GM18507 (cell line): ENCODE data around the gene PLBD1.

Source experiments
- DNase-seq: peaks from one replicate; pipeline ENCODE4 v3.0.0; 2011; ENCODE audit warnings: low read depth; ENCODE audit not compliant: insufficient read length; ENCODE audit errors: extremely low spot score
- FAIRE-seq: peaks from 2 replicates; lab custom pipeline; 2011; peaks lifted over from hg19 to GRCh38; lab: Jason Lieb, UNC

PLBD1 gene

DNA sequence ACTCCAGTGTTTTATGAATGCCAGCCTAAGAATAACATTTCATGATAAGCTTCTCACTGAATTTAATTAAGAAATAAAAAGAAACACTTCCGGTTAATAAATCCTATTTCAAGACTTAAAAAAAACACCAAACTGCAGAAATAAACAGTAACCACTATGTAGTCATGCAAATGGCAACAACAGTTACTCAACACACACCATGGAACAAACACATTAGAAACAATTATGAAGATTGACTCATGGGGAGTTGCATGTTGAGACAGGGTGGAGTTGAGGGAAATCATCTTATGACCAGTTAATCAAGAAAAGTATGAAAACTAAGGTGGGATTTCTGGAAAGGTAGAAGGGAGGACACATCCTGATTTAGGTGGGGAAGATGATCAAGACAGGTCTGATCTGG is 52.7 kb downstream of the PLBD1 start:
- FAIRE-seq: no peak

DNA sequence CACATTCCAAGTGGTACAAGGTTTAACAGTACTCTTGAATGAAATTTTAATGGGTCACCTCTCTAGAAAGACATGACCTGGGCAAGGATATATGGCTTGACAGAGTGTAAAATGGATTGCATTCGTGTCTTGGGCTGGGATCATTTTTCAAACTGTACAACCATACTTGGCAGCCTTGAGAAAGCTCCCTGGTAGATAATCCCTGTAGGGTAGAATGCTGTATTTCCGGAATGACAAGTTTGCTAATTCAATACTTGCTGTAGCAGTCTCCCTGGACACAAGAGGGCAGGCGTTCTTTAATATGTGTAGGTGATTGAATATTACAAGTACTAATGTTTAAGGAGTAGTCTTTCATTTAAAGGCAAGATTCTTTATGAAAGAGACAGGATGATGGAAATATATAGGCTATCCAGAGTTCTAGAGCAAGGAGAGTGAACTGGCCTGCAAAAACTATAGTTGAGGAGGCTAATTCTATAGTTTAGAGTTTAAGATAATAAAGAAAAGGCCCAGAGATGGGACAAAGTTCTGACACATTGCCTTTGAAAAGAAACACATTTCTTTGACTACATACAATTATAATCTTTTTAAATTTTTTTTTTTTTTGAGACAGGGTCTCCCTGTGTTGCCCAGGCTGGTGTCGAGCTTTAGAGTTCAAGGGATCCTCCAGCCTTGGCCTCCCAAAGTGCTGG is 53.4 kb downstream of the PLBD1 start:
- peak; percentile 5 for DNase-seq
- peak; percentile 9 for FAIRE-seq

More for the DNA sequence above, 52.7 kb downstream of the PLBD1 start:
- DNase-seq: no peak

DNA sequence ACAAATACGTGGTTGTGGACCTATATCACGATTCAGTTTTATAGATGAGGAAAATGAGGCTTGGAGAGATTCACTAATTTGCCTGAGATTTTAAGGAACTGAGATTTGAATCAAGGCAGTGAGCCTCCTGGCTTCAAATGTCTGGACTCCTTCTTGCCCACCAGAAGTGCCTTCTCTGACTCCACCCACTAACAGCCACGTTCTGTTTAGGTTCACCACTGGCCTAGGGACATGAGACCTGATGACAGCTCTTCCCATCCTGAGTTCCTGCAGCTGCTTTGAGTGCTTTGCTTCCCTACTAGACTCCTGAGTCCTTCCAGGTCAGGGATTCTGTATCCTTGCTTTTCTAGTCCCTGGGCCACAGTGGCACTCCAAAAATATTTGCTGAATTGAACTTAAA is 57.1 kb downstream of the PLBD1 start:
- no peak for DNase-seq

DNA sequence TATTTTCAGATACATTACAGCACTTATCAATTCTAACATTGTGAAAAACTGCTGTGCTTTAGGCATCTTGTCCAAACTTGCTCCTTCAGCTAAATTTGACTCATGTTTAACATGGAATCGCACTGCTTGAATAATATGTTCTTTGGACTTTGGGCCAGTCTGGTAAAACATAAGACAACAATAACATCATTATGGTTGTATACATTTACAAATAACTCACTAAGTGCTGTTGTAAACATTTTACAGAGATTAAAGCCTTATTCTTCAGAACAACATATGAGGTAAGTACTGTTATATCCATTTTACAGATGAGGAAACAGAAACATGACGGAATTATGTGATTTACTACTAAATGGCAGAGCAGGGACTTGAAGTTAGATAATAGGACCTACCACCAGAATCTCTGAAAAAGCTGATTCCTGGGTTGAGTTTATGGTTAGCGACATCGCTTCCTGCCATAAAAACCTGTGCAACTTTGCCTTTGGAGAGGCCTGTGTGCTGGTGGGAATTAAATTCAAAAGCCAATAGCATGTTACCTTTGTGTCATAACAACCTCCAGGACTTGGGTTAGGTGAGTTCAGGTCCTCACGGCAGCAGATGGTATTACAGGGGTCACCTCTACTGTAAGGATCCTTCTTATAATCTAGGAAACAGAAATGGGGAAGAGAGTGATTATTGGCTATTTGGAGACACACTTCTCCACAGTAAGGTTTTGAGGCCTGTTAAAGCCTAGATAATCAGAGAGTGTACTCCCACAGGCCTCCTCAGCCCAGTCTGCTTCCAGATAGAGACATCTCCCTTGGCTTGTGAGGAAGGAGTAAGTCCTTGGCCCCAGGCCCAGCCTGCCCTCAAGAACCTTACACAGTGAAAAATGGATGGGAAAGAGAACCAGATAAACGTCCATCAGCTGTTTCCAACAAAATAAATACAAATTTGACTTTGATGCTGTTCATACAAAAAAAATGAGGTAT is 61.8 kb downstream of the PLBD1 start:
- no peak for DNase-seq
- no peak for FAIRE-seq

More for the DNA sequence above, 57.1 kb downstream of the PLBD1 start:
- no peak for FAIRE-seq

DNA sequence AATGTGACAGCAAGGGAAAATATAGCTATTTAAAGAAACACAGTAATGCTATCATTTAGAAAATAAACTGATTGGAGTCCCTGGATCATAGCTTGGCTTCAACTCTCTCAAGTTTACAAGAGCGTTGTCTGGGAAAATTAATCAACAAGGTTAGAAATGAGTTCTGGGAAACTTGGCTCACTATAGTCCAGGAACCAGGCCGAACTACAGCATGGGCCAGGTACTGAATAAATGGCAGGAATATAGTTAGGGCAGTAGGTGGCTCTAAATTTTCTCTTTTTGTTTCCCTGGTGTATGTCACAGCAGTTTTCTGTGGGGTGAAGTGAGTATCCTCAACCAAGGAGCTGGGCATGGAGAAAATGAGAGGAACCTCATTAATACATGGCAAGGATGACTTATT is 72.4 kb downstream of the PLBD1 start:
- no peak for DNase-seq
- no peak for FAIRE-seq

DNA sequence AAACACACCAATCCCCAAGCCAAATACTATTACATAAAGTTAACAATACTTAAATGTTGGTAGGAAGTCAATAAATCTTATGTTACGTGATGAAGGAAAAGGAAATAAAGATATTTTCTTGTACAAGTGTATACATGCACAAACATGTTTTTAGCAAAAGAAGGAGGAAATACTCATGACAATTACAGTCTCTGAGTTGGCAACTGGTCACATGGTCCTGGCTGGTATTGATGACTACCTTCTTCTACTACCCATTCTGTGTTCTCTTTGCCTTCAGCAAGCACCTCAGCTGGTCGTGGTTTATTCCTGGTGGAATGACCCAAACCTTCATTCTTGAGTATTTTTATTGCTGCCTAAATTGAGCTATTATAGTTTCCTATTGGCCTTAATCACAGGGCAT is 84.8 kb downstream of the PLBD1 start:
- no peak for FAIRE-seq

DNA sequence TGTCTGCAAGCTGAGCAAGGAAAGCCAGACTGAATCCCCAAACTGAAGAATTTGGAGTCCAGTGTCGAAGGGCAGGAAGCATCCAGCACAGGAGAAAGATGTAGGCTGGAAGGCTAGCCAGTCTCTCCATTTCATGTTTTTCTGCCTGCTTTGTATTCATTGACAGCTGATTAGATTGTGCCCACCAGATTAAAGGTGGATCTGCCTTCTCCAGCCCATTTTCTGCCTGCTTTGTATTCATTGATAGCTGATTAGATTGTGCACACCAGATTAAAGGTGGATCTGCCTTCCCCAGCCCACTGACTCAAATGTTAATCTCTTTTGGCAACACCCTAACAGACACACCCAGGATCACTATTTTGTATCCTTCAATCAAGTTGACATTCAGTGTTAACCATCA is 85.3 kb downstream of the PLBD1 start:
- FAIRE-seq: no peak
- DNase-seq: no peak

More for the DNA sequence above, 84.8 kb downstream of the PLBD1 start:
- DNase-seq: no peak

DNA sequence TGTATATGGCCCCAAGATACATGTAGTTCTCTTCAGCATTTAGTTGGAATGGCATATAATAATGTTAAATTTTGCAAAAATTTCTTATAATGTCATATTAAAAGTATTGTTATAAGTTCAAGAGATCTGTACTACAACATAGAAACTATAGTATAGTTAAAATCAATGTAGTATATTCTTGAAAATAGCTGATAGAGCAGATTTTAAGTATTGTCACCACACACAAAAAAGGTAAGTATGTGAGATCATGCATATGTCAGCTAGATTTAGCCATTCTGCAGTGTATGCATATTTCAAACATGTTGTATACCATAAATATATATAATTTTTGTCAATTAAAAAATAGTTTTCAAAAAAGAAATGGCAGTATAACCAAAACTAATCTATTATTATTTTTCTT is 86.5 kb downstream of the PLBD1 start:
- DNase-seq: no peak
- FAIRE-seq: no peak

DNA sequence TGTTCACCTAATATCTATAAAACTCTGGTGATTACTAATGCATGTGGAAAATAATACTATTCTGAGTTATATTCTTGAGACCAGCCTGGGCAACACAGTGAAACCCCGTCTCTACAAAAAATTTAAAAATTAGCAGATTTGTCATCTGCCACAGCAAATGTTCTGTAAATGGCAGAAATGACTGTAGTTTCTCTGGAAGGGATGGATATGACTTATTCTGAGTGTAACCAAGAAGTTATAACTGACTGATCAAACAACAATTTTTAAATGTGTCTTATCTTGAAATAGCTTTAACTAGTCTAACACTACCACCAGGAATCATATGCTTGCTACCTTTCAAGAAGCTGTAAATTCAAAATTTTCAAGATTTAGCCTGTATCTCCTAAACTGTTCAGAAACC is 88.7 kb downstream of the PLBD1 start:
- DNase-seq: no peak
- no peak for FAIRE-seq

DNA sequence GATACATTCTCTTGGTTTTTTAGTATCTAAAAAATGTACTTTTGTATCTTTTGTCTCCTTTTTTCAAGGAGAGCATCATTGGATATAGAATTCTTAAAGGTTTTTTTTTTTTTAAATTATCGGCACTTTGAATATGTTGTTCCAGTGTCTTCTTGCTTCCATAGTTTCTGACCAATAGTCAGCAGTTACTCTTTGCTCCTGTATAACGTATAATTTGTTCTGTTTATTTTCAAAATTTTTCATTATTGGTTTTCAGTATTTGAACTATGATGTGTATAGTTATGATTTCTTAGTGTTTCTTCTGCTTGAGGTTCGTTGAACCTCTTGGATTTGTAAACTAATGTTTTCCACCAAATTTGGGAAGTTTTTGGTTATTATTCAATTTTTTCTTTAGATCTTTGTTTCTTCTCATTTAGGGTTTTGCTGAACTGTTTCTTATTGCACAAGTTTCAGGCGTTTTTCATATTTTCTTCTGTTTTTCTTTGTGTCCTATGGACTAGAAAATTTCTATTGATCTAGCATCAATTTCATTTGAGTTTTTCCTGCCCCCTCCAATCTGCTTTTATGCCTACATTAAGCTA is 93.9 kb downstream of the PLBD1 start:
- FAIRE-seq (no peak), DNase-seq (no peak)

DNA sequence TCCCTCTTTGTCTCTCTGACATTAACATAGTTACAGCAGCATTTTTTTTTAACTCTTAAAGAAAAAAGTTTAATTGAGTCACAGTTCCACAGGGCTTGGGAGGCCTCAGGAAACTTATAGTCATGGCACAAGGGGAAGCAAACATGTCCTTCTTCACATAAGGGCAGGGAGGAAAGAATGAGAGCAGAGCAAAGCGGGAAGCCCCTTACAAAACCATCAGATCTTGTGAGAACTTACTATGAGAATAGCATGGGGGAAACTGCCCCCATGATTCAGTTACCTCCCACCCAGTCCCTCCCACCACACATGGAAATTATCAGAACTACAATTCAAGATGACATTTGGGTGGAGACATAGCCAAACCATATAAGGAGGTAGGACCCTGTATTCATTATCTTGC is 96.2 kb downstream of the PLBD1 start:
- DNase-seq (no peak), FAIRE-seq (no peak)

DNA sequence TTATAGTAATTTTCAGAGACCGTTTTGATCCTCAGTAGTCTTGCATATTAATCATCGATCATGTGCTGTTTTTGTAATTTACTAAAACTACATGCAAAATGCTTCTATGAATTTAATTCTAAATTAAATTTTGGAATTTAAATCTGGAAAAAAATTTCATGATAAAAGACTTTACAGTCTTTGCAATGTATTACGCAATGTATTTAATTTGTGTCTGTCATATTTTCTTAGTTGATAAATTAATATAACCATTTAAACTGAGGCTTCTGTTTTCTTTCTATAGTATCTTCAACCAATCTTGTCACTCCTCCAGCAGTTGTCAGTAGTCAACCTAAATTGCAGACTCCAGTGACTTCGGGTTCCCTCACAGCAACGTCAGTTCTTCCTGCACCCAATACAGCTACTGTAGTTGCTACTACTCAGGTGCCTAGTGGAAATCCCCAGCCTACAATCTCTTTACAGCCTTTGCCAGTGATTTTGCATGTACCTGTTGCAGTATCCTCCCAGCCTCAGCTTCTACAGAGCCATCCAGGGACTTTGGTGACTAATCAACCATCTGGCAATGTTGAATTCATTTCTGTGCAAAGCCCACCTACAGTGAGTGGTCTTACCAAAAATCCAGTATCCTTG is 107.4 kb downstream of the PLBD1 start:
- no peak for DNase-seq
- FAIRE-seq: no peak

DNA sequence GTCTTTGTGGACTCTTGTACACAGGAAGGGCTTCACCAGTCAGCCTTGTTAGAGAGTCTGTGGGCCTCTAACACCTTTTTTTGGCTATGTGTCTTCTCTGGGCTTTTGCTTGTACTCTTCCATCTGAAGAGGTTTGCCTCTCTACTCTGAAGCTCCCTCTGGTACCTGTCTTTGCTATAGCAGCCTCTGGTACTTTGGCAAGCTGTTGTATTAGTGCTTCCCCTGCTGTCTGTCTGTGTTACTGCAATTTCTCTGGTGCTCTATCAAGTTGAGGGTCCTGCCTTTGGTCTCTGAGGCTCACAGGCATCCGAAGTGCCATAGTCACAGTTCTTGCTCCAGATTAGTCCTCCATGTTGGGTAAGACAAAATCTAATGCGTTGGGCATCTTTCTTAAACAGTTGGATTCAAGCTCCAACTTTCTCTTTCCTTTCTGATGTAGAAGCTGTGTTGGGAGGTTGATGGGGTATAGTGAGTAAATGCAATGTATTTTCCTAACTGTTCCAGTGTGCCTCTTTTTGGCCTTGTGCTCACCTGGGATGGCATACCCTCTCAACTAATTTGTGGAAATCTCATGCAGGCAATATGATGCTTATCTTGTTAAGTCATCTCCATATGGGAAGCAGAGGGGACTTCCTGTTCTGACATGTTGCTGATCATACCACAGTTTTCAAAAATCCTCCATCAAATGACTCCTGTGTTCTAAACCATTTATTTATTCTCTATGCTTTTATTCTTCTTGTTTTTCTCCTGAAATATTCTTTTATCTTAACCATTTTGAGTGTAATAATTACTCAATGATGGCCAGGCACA is 113.4 kb downstream of the PLBD1 start:
- peak; percentile 20 for DNase-seq
- FAIRE-seq: peak; percentile 73
